K562 (cell line): ENCODE results near the gene KCNT1. TPM values are rescaled to one million over a fixed set of nuclear protein-coding genes. Genes with fewer than 3 reads are reported as not detected.

Source experiments
- ATAC-seq: fragments of 200-7000 bp; cut with Tn5 transposase; 3 replicates; pipeline ENCODE4 v1.9.1; 2020; ENCODE audit warnings: moderate library complexity
- BruUV-seq: library from RNA; stranded (reverse); fragments of 400-500 nt; replicated peaks from 2 replicates; lab custom pipeline; 2021; lab: Mats Ljungman, UMichigan
- CTCF ChIA-PET: fragments of 300-600 bp; formaldehyde crosslinking; extraction: SDS; loops from one replicate; lab custom pipeline; 2021; ENCODE audit warnings: low intra/inter-chr PET ratio; lab: Yijun Ruan, JAX
- POLR2A ChIA-PET: fragments of 300-600, 350-650 bp; sonication (Branson Sonifier 250); formaldehyde crosslinking; extraction: SDS; loops from one replicate; lab custom pipeline; 2021; ENCODE audit warnings: antibody characterized with exemption, inconsistent platforms; lab: Yijun Ruan, JAX
- DNase-seq, 4 experiments: peaks; one replicate each; pipeline versions ENCODE4 v3.0.0 to v3.0.0-alpha.2; 2011 to 2018; ENCODE audit warnings: low spot score in 3 of 4, mixed read lengths in 3 of 4; ENCODE audit errors: extremely low read depth in 1 of 4
- FAIRE-seq: peaks from 2 replicates; lab custom pipeline; 2011; peaks lifted over from hg19 to GRCh38; lab: Jason Lieb, UNC
- H2AFZ ChIP-seq: 2 replicates; pipeline ENCODE4 v1.6.0; 2011; ENCODE audit warnings: low read depth, low read length, control low read depth, inconsistent platforms
- H3K27ac ChIP-seq: fragments of 200-600 bp; 3 replicates; pipeline ENCODE4 v1.8.0; 2011; ENCODE audit warnings: low read depth, mild to moderate bottlenecking, control low read depth, inconsistent platforms, low read length, moderate library complexity, mixed read lengths; ENCODE audit errors: extremely low read depth
- H3K27me3 ChIP-seq, 2 experiments: fragments of 300-600 bp in 1 of 2; 2 replicates in 1 of 2; 3 replicates in 1 of 2; pipeline versions ENCODE4 v1.6.0 to v1.8.0; 2011; ENCODE audit warnings: inconsistent platforms in 2 of 2, low read length in 2 of 2, mild to moderate bottlenecking in 1 of 2, mixed read lengths in 1 of 2, moderate library complexity in 1 of 2; ENCODE audit not compliant: control insufficient read depth in 2 of 2, insufficient read depth in 2 of 2
- H3K36me3 ChIP-seq: fragments of 300-600 bp; 3 replicates; pipeline ENCODE4 v1.8.0; 2011; ENCODE audit warnings: mild to moderate bottlenecking, low read length, inconsistent platforms; ENCODE audit not compliant: control insufficient read depth, insufficient read depth
- H3K4me1 ChIP-seq, 2 experiments: fragments of 200-600 bp in 1 of 2; replicated peaks in 1 of 2; 2 replicates in 1 of 2; 3 replicates in 1 of 2; pipeline versions ENCODE4 v1.5.1 to v1.8.0; 2011; ENCODE audit warnings: inconsistent platforms in 2 of 2, low read length in 2 of 2, mild to moderate bottlenecking in 1 of 2, mixed read lengths in 1 of 2, moderate library complexity in 1 of 2; ENCODE audit not compliant: control insufficient read depth in 2 of 2, insufficient read depth in 2 of 2
- H3K4me2 ChIP-seq: 2 replicates; pipeline ENCODE4 v1.6.1; 2011; ENCODE audit warnings: low read length, control low read depth, inconsistent platforms, mixed read lengths; ENCODE audit not compliant: insufficient read depth
- H3K4me3 ChIP-seq: fragments of 200-600 bp; sonication (generic), shearing (Covaris generic); 2 replicates; pipeline ENCODE4 v1.5.1; 2016; ENCODE audit warnings: control low read depth, inconsistent platforms
- H3K79me2 ChIP-seq: fragments of 200-600 bp; 3 replicates; pipeline ENCODE4 v1.8.0; 2011; ENCODE audit warnings: low read length, inconsistent platforms; ENCODE audit not compliant: control insufficient read depth, insufficient read depth
- H3K9ac ChIP-seq, 2 experiments: 2 replicates each; pipeline versions ENCODE4 v1.6.0 to v1.6.1; 2011; ENCODE audit warnings: low read depth in 2 of 2, low read length in 2 of 2, control low read depth in 1 of 2, inconsistent platforms in 1 of 2, mild to moderate bottlenecking in 1 of 2, mixed read lengths in 1 of 2; ENCODE audit not compliant: insufficient read depth in 1 of 2
- H3K9me1 ChIP-seq: one replicate; pipeline ENCODE4 v1.6.0; 2011; ENCODE audit warnings: inconsistent platforms, mild to moderate bottlenecking, low read length, moderate library complexity; ENCODE audit not compliant: control insufficient read depth, insufficient read depth
- H3K9me3 ChIP-seq: replicated peaks from 2 replicates; pipeline ENCODE4 v1.5.1; 2011; ENCODE audit warnings: low read depth, low read length, inconsistent platforms; ENCODE audit not compliant: control insufficient read depth, insufficient read depth
- H4K20me1 ChIP-seq: replicated peaks from 2 replicates; pipeline ENCODE4 v1.6.1; 2011; ENCODE audit warnings: low read length, inconsistent platforms, mixed read lengths; ENCODE audit not compliant: control insufficient read depth, insufficient read depth
- BCL6 ChIP-seq: fragments of 250-450 bp; sonication (Bioruptor Pico); IDR thresholded peaks from 2 replicates; pipeline ENCODE4 v1.4.0; 2020
- CHD2 ChIP-seq: IDR thresholded peaks from 2 replicates; pipeline ENCODE4 v1.6.1; 2011; ENCODE audit warnings: low read depth, low read length
- DIDO1 ChIP-seq: fragments of 450-650 bp; IDR thresholded peaks from 2 replicates; pipeline ENCODE4 v1.6.1; 2016; ENCODE audit warnings: low read depth, missing biosample characterization, missing genetic modification characterization
- GTF2F1 ChIP-seq: IDR thresholded peaks from 2 replicates; pipeline ENCODE4 v1.6.1; 2011; ENCODE audit warnings: low read depth, low read length, improper control_type of control experiment
- MYBL2 ChIP-seq, 2 experiments: fragments of 450-650 bp in 1 of 2; sonication (generic) in 1 of 2; formaldehyde crosslinking in 1 of 2; IDR thresholded peaks; 2 replicates each; pipeline versions ENCODE4 v1.6.1 to v1.8.1; 2017 to 2022; ENCODE audit warnings: borderline replicate concordance in 1 of 2, inconsistent platforms in 1 of 2, low read depth in 1 of 2, mild to moderate bottlenecking in 1 of 2, missing genetic modification reagents in 1 of 2, moderate library complexity in 1 of 2
- PCBP2 ChIP-seq: fragments of 200-400 bp; formaldehyde crosslinking; IDR thresholded peaks from 2 replicates; pipeline ENCODE4 v1.6.1; 2018; ENCODE audit warnings: low read length, low read depth, mild to moderate bottlenecking, moderate library complexity; ENCODE audit not compliant: poor library complexity, severe bottlenecking
- PHF8 ChIP-seq: fragments of 200-600 bp; sonication (generic); IDR thresholded peaks from 2 replicates; pipeline ENCODE4 v1.6.1; 2012; ENCODE audit warnings: mixed run types, mild to moderate bottlenecking, inconsistent platforms, low read length, moderate library complexity, borderline replicate concordance
- SRSF1 ChIP-seq: fragments of 200-400 bp; formaldehyde crosslinking; IDR thresholded peaks from 2 replicates; pipeline ENCODE4 v1.6.1; 2017; ENCODE audit warnings: mild to moderate bottlenecking, low read depth, low read length, moderate library complexity
- ZNF699 ChIP-seq: fragments of 250-450 bp; sonication (Bioruptor Pico); IDR thresholded peaks from 2 replicates; pipeline ENCODE4 v1.8.0; 2021; ENCODE audit warnings: mild to moderate bottlenecking, moderate library complexity; ENCODE audit not compliant: insufficient replicate concordance
- WGBS: fragments of 100-300 bp; shearing (Covaris generic); methylation state at CpG from one replicate; pipeline ENCODE4 v1.1.6; 2016; ENCODE audit warnings: low coverage, mixed read lengths; ENCODE audit not compliant: insufficient coverage; ENCODE audit errors: missing lambda C conversion rate; 5-methylcytosine and 5-hydroxymethylcytosine counted together
- in situ Hi-C: fragments of 300-500 bp; cut with MboI; formaldehyde crosslinking; loops from 4 replicates; pipeline ENCODE4 v1.15.0; 2018; ENCODE audit warnings: inconsistent platforms, mixed read lengths
- intact Hi-C: fragments of 100-400 bp; cut with micrococcal nuclease; formaldehyde crosslinking; loops from 2 replicates; pipeline ENCODE4 v1.14.2; 2022
- polyA plus RNA-seq, 8 experiments: library from polyadenylated mRNA; depleted of rRNA in 4 of 8; stranded (reverse) in 5 of 8; unstranded in 3 of 8; fragments of >200 nt; fragmentation: Nextera tagmentation in 2 of 8; fragmentation: Illumina TruSeq in 1 of 8; extraction: Ambion mirVana in 2 of 8; extraction: Trizol in 1 of 8; gene quantifications; 2 replicates each; pipeline versions ENCODE4 v1.2.1 to v1.2.3, GENCODE V29; 2011 to 2014; ENCODE audit warnings: inconsistent platforms in 1 of 8, missing spikeins in 1 of 8
- total RNA-seq, 7 experiments: library from RNA; depleted of rRNA in 6 of 7; stranded (reverse); fragments of >200 nt in 6 of 7; fragmentation: Illumina TruSeq in 2 of 7; extraction: Trizol in 2 of 7; gene quantifications; 2 replicates each; pipeline versions ENCODE4 v1.2.1 to v1.2.3, GENCODE V29; 2011 to 2021; ENCODE audit warnings: low replicate concordance in 1 of 7
- TF ChIP-seq, protein P1 (sequence below), 2 experiments: fragments of 450-650 bp; formaldehyde crosslinking in 1 of 2; IDR thresholded peaks; 2 replicates each; pipeline versions ENCODE4 v1.4.0 to v1.6.1; 2014 to 2020; ENCODE audit warnings: mild to moderate bottlenecking in 2 of 2, borderline replicate concordance in 1 of 2, low read depth in 1 of 2

KCNT1 gene
- total and polyA plus RNA-seq, 9 of the 15 experiments (the other 6 are each of a cell fraction or from before 2014, with no cell fraction given), result 0.05 TPM; not detected in 8

DNA sequence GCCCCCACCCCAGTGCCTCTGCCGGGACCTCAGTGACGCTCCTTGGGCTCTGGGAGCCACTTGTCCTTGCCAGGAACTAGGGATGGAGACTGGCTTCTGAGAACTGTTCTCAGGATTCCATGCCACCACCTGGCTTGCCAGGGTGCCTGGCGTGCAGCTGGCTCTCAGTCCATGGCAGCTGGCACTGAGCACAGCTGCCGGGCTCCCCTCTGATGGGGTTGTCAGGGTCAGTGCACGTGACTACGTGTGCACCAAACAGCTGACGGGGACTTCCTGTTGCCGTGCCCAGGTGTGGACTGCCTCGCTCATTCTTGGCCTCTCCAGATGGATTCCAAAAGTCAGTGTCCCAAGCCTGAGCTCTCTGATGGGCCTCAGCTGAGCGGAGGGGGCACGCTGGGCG, 9.4 kb downstream of the KCNT1 start:
- Histone ChIP-seq H3K27me3 (peaks cover 16 to 61% of the 10 kb centered on the region in 2 experiments; a peak in 4 of 5 replicates), H2AFZ (no peak overlapping the region), H3K79me2 (no peaks in the 10 kb centered on the region), H3K9ac (no peak overlapping the region), H4K20me1 (peaks cover 12% of the 10 kb centered on the region), H3K9me1 (no peaks in the 10 kb centered on the region), H3K27ac (no peak overlapping the region), H3K4me2 (no peak overlapping the region), H3K36me3 (no peaks in the 10 kb centered on the region), H3K4me1 (peaks cover 0 to 13% of the 10 kb centered on the region in 2 experiments; a peak in 2 of 5 replicates), H3K4me3 (no peak overlapping the region), H3K9me3 (no peaks in the 10 kb centered on the region)
- ATAC-seq (no peak), FAIRE-seq (no peak), DNase-seq (no peak)
- in situ Hi-C loops (no loop called here), intact Hi-C loops (no loop called here)
- CTCF ChIA-PET, result no interaction called here
- no TSS peak for BruUV-seq
- under 1% methylated on average over 11 of the region's 12 CpGs for WGBS
- POLR2A ChIA-PET, result no interaction called here
- TF ChIP-seq ZNF699 (CRISPR knock-in tag) (no peak), DIDO1 (tag) (no peak), PCBP2 (no peak), CHD2 (no peak), MYBL2 (IDR thresholded peaks at IDR 0.05; ENCODE audit: low read depth) (no peak), MYBL2 (CRISPR knock-in tag; IDR thresholded peaks at IDR 0.05; ENCODE audit: borderline replicate concordance) (no peak), GTF2F1 (no peak), BCL6 (CRISPR knock-in tag) (no peak), SRSF1 (no peak), PHF8 (no peak)
- TF ChIP-seq, protein P1, sequence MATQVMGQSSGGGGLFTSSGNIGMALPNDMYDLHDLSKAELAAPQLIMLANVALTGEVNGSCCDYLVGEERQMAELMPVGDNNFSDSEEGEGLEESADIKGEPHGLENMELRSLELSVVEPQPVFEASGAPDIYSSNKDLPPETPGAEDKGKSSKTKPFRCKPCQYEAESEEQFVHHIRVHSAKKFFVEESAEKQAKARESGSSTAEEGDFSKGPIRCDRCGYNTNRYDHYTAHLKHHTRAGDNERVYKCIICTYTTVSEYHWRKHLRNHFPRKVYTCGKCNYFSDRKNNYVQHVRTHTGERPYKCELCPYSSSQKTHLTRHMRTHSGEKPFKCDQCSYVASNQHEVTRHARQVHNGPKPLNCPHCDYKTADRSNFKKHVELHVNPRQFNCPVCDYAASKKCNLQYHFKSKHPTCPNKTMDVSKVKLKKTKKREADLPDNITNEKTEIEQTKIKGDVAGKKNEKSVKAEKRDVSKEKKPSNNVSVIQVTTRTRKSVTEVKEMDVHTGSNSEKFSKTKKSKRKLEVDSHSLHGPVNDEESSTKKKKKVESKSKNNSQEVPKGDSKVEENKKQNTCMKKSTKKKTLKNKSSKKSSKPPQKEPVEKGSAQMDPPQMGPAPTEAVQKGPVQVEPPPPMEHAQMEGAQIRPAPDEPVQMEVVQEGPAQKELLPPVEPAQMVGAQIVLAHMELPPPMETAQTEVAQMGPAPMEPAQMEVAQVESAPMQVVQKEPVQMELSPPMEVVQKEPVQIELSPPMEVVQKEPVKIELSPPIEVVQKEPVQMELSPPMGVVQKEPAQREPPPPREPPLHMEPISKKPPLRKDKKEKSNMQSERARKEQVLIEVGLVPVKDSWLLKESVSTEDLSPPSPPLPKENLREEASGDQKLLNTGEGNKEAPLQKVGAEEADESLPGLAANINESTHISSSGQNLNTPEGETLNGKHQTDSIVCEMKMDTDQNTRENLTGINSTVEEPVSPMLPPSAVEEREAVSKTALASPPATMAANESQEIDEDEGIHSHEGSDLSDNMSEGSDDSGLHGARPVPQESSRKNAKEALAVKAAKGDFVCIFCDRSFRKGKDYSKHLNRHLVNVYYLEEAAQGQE (IDR thresholded peaks at IDR 0.05; ENCODE audit: borderline replicate concordance), result no peak
- TF ChIP-seq, protein P1 (CRISPR knock-in tag; IDR thresholded peaks at IDR 0.05; ENCODE audit: low read depth), result no peak
